WTC11 (cell line): Measurements from ENCODE around the gene TUBGCP3. TPM values are rescaled to one million over a fixed set of nuclear protein-coding genes. Genes with fewer than 3 reads are reported as not detected.

Experiments used
- ATAC-seq: fragments of 200-7000 bp; cut with Tn5 transposase; 2 replicates; pipeline ENCODE4 v1.10.0; 2021; ENCODE audit warnings: mild to moderate bottlenecking, moderate library complexity
- CTCF ChIA-PET: fragments of 300-600 bp; sonication (Branson Sonifier 250); formaldehyde crosslinking; loops from one replicate; lab custom pipeline; 2021; ENCODE audit warnings: antibody characterized with exemption; lab: Charles Lee
- POLR2A ChIA-PET: fragments of 350-600 bp; sonication (Branson Sonifier 250); formaldehyde crosslinking; loops from one replicate; lab custom pipeline; 2021; ENCODE audit warnings: antibody characterized with exemption; lab: Charles Lee
- DNase-seq: peaks from one replicate; pipeline ENCODE4 v3.0.0; 2021; ENCODE audit warnings: low spot score
- H3K27ac Mint-ChIP-seq: 2 replicates; pipeline ENCODE4 v1.8.0; 2021; ENCODE audit warnings: mixed read lengths
- H3K27me3 Mint-ChIP-seq: 2 replicates; pipeline ENCODE4 v1.8.0; 2021; ENCODE audit warnings: low read depth, mild to moderate bottlenecking, moderate library complexity, mixed read lengths
- H3K36me3 Mint-ChIP-seq: 2 replicates; pipeline ENCODE4 v1.8.0; 2021; ENCODE audit warnings: mixed read lengths
- H3K4me1 Mint-ChIP-seq: 2 replicates; pipeline ENCODE4 v1.8.0; 2022; ENCODE audit warnings: mixed read lengths
- H3K4me3 Mint-ChIP-seq: 2 replicates; pipeline ENCODE4 v1.8.0; 2021; ENCODE audit warnings: mild to moderate bottlenecking, moderate library complexity, mixed read lengths
- H3K9me3 Mint-ChIP-seq: 2 replicates; pipeline ENCODE4 v1.8.0; 2021; ENCODE audit warnings: mixed read lengths
- CREB1 ChIP-seq: sonication (generic); formaldehyde crosslinking; IDR thresholded peaks from 2 replicates; pipeline ENCODE4 v1.8.0; 2023; ENCODE audit warnings: mild to moderate bottlenecking, missing genetic modification reagents
- GTF2I ChIP-seq: fragments of 250-450 bp; sonication (Bioruptor Pico); conservative IDR thresholded peaks from 2 replicates; pipeline ENCODE4 v1.4.0; 2021; ENCODE audit warnings: mild to moderate bottlenecking
- HMGA2 ChIP-seq: fragments of 250-450 bp; sonication (Bioruptor Pico); IDR thresholded peaks from 2 replicates; pipeline ENCODE4 v1.4.0; 2021; ENCODE audit warnings: mild to moderate bottlenecking, moderate library complexity
- MYBL2 ChIP-seq: sonication (generic); formaldehyde crosslinking; IDR thresholded peaks from 2 replicates; pipeline ENCODE4 v1.8.1; 2023; ENCODE audit warnings: mild to moderate bottlenecking, moderate library complexity, missing genetic modification reagents
- NFE2L1 ChIP-seq: sonication (generic); formaldehyde crosslinking; IDR thresholded peaks from 2 replicates; pipeline ENCODE4 v1.8.1; 2023; ENCODE audit warnings: missing genetic modification reagents
- NR2C2 ChIP-seq: sonication (generic); formaldehyde crosslinking; IDR thresholded peaks from 2 replicates; pipeline ENCODE4 v1.8.0; 2022; ENCODE audit warnings: mild to moderate bottlenecking, missing genetic modification reagents
- NR3C1 ChIP-seq: sonication (generic); formaldehyde crosslinking; conservative IDR thresholded peaks from 2 replicates; pipeline ENCODE4 v1.8.1; 2023; ENCODE audit warnings: low read depth, mild to moderate bottlenecking, missing genetic modification reagents
- ZNF396 ChIP-seq: fragments of 250-450 bp; sonication (Bioruptor Pico); IDR thresholded peaks from 2 replicates; pipeline ENCODE4 v1.8.0; 2021; ENCODE audit warnings: mild to moderate bottlenecking, moderate library complexity, borderline replicate concordance
- total RNA-seq: library from RNA; stranded (reverse); gene quantifications from 3 replicates; pipeline ENCODE4 v1.2.3, GENCODE V29; 2021
- TF ChIP-seq, protein P1 (sequence below): sonication (generic); formaldehyde crosslinking; IDR thresholded peaks from 2 replicates; pipeline ENCODE4 v1.8.1; 2023; ENCODE audit warnings: mild to moderate bottlenecking, missing genetic modification reagents, moderate library complexity
- TF ChIP-seq, protein P2 (sequence below): fragments of 250-450 bp; sonication (Bioruptor Pico); IDR thresholded peaks from 2 replicates; pipeline ENCODE4 v1.9.0; 2021; ENCODE audit warnings: mild to moderate bottlenecking
- TF ChIP-seq, protein P3 (sequence below): sonication (generic); formaldehyde crosslinking; conservative IDR thresholded peaks from 2 replicates; pipeline ENCODE4 v1.8.1; 2023; ENCODE audit warnings: mild to moderate bottlenecking, low read depth, missing genetic modification reagents, moderate library complexity
- TF ChIP-seq, protein P4 (sequence below): sonication (generic); formaldehyde crosslinking; IDR thresholded peaks from 2 replicates; pipeline ENCODE4 v1.8.1; 2023; ENCODE audit warnings: mild to moderate bottlenecking, moderate library complexity, missing genetic modification reagents
- TF ChIP-seq, protein P5 (sequence below): fragments of 250-450 bp; sonication (Bioruptor Pico); conservative IDR thresholded peaks from 2 replicates; pipeline ENCODE4 v1.9.0; 2021; ENCODE audit warnings: mild to moderate bottlenecking
- TF ChIP-seq, protein P6 (sequence below): sonication (generic); formaldehyde crosslinking; IDR thresholded peaks from 2 replicates; pipeline ENCODE4 v1.8.1; 2022; ENCODE audit warnings: low read depth, missing genetic modification reagents, borderline replicate concordance
- TF ChIP-seq, protein P7 (sequence below): sonication (generic); formaldehyde crosslinking; IDR thresholded peaks from 2 replicates; pipeline ENCODE4 v1.8.1; 2023; ENCODE audit warnings: mild to moderate bottlenecking, missing genetic modification reagents, borderline replicate concordance
- TF ChIP-seq, protein P8 (sequence below): fragments of 200-600 bp; IDR thresholded peaks from 2 replicates; pipeline ENCODE4 v1.8.0; 2022; ENCODE audit warnings: antibody characterized with exemption

TUBGCP3 gene
- total RNA-seq, 1 experiment from 2014 or later, result 29.9 TPM

DNA sequence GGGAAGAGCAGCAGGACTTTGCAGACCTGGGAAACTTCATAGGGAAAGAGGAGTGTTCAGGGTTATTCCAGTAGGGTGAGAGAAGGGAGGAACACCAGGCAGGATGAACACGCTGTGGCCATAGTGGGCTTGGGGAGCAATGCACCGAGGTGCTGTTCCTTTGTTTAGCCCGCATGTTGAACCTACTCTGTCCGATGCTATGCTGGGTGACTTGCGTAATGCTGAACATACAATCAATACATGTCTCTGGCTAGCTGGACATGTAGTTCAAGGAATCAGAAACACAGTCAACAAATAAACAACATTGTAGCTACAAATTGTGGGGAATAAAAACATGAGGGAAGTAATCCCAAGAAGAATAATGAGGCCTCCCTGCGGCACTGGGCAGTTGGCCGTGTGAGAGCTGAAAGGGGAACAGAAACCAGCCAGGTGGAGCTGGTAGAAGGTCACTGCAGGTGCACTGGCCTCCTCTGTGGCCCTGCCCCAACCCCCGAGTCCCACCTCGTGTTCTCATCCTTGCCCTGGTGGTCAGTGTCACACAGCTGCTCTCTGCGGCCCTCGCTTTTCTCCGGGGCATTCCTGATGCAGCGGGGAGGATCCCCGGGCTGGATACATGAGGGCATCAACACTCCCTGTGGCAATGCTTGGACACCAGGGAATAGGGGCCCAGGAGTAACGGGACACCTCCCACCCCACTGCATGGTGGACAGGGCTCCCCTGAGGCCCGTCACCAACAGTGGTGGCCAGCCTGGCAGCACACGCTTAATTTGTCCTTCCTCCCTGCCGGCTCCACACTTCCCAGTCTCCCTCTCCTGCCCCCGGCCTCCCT, 36.9 kb upstream of the TUBGCP3 start:
- H3K27me3 Mint-ChIP-seq, result peaks cover 4% of the 10 kb centered on the region
- POLR2A ChIA-PET, result interaction anchor here (0.5 kb wide), 1 partner anchor 8 kb away, joined by 3 read pairs; no protein-coding TSS in a partner anchor
- DNase-seq (no peak), ATAC-seq (no peak)
- peaks cover 3% of the 10 kb centered on the region; the same call in 1 of the 2 replicates for H3K4me1 Mint-ChIP-seq
- TF ChIP-seq NFE2L1 (CRISPR knock-in tag), result no peak
- TF ChIP-seq, all 79 proteins: peak for 0
- no peak overlapping the region for H3K27ac Mint-ChIP-seq
- H3K36me3 Mint-ChIP-seq, result no peaks in the 10 kb centered on the region
- CTCF ChIA-PET, result interaction anchor here (0.6 kb wide), 1 partner anchor 174 kb away, joined by 5 read pairs; no protein-coding TSS in a partner anchor
- no peaks in the 10 kb centered on the region for H3K9me3 Mint-ChIP-seq
- no peak overlapping the region for H3K4me3 Mint-ChIP-seq

DNA sequence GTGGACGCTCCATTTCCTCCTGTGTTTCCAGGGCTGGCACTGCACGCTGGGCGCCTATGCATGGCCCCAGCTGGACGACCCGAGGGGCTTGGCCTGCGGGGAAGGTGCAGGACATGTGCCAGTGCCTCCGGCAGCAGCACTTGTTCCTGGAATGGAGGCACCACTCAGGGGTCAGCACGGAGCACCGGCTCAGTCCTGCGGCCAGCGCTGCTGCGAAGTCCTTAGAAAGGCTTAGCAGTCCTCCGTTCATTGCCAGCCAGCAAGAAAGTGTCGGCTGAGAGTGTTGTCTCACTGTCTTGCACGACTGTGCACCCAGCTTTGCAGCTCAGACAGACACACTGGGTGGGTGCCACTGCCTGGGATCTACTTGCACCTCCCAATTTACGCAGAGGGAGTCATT, 36.1 kb upstream of the TUBGCP3 start:
- ChIA-PET POLR2A (no interaction called here), CTCF (no interaction called here)
- Mint-ChIP-seq H3K36me3 (no peaks in the 10 kb centered on the region), H3K4me1 (peaks cover 3% of the 10 kb centered on the region; the same call in 1 of the 2 replicates), H3K27ac (no peak overlapping the region), H3K4me3 (no peak overlapping the region), H3K9me3 (no peaks in the 10 kb centered on the region), H3K27me3 (peaks cover 4% of the 10 kb centered on the region)
- no peak for ATAC-seq
- no peak for DNase-seq
- TF ChIP-seq NR2C2 (CRISPR knock-in tag) (no peak), GTF2I (CRISPR knock-in tag) (no peak), CREB1 (CRISPR knock-in tag) (no peak), HMGA2 (CRISPR knock-in tag) (no peak), MYBL2 (no peak), ZNF396 (no peak), NR3C1 (no peak)
- TF ChIP-seq, protein P1, sequence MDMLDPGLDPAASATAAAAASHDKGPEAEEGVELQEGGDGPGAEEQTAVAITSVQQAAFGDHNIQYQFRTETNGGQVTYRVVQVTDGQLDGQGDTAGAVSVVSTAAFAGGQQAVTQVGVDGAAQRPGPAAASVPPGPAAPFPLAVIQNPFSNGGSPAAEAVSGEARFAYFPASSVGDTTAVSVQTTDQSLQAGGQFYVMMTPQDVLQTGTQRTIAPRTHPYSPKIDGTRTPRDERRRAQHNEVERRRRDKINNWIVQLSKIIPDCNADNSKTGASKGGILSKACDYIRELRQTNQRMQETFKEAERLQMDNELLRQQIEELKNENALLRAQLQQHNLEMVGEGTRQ (CRISPR knock-in tag), result no peak
- TF ChIP-seq, protein P2, sequence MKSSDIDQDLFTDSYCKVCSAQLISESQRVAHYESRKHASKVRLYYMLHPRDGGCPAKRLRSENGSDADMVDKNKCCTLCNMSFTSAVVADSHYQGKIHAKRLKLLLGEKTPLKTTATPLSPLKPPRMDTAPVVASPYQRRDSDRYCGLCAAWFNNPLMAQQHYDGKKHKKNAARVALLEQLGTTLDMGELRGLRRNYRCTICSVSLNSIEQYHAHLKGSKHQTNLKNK, result no peak
- TF ChIP-seq, protein P3, sequence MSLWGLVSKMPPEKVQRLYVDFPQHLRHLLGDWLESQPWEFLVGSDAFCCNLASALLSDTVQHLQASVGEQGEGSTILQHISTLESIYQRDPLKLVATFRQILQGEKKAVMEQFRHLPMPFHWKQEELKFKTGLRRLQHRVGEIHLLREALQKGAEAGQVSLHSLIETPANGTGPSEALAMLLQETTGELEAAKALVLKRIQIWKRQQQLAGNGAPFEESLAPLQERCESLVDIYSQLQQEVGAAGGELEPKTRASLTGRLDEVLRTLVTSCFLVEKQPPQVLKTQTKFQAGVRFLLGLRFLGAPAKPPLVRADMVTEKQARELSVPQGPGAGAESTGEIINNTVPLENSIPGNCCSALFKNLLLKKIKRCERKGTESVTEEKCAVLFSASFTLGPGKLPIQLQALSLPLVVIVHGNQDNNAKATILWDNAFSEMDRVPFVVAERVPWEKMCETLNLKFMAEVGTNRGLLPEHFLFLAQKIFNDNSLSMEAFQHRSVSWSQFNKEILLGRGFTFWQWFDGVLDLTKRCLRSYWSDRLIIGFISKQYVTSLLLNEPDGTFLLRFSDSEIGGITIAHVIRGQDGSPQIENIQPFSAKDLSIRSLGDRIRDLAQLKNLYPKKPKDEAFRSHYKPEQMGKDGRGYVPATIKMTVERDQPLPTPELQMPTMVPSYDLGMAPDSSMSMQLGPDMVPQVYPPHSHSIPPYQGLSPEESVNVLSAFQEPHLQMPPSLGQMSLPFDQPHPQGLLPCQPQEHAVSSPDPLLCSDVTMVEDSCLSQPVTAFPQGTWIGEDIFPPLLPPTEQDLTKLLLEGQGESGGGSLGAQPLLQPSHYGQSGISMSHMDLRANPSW, result no peak
- TF ChIP-seq, protein P4, sequence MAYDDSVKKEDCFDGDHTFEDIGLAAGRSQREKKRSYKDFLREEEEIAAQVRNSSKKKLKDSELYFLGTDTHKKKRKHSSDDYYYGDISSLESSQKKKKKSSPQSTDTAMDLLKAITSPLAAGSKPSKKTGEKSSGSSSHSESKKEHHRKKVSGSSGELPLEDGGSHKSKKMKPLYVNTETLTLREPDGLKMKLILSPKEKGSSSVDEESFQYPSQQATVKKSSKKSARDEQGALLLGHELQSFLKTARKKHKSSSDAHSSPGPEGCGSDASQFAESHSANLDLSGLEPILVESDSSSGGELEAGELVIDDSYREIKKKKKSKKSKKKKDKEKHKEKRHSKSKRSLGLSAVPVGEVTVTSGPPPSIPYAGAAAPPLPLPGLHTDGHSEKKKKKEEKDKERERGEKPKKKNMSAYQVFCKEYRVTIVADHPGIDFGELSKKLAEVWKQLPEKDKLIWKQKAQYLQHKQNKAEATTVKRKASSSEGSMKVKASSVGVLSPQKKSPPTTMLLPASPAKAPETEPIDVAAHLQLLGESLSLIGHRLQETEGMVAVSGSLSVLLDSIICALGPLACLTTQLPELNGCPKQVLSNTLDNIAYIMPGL (CRISPR knock-in tag), result no peak
- TF ChIP-seq, protein P5, sequence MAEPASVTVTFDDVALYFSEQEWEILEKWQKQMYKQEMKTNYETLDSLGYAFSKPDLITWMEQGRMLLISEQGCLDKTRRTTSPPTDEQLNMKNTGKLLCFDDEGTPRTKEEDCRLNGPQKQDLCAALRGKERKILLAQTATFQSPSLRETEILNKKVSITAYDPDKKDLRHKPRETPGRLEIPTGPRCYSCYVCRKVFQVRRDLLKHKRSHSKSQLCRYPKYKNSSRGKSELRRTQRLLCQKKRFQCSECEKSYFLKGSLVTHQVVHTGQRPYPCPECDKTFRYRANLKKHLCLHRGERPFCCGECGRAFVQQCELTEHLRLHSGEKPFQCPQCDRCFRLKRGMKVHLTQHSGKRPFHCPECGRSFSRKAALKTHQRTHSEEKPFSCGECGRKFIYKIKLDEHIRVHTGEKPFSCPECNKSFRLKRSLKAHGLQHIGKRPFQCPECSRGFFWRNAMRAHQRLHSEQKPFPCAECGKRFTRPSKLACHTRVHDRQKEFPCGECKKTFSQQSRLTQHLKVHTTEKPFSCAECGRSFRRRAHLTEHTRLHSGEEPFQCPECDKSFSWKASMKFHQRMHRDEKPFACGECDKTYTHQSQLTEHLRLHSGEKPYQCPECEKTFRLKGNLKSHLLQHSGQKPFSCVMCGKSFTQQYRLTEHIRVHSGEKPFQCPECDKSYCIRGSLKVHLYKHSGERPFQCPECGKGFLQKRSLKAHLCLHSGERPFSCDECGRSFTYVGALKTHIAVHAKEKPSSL (CRISPR knock-in tag), result no peak
- TF ChIP-seq, protein P6, sequence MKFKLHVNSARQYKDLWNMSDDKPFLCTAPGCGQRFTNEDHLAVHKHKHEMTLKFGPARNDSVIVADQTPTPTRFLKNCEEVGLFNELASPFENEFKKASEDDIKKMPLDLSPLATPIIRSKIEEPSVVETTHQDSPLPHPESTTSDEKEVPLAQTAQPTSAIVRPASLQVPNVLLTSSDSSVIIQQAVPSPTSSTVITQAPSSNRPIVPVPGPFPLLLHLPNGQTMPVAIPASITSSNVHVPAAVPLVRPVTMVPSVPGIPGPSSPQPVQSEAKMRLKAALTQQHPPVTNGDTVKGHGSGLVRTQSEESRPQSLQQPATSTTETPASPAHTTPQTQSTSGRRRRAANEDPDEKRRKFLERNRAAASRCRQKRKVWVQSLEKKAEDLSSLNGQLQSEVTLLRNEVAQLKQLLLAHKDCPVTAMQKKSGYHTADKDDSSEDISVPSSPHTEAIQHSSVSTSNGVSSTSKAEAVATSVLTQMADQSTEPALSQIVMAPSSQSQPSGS (CRISPR knock-in tag), result no peak
- TF ChIP-seq, protein P7, sequence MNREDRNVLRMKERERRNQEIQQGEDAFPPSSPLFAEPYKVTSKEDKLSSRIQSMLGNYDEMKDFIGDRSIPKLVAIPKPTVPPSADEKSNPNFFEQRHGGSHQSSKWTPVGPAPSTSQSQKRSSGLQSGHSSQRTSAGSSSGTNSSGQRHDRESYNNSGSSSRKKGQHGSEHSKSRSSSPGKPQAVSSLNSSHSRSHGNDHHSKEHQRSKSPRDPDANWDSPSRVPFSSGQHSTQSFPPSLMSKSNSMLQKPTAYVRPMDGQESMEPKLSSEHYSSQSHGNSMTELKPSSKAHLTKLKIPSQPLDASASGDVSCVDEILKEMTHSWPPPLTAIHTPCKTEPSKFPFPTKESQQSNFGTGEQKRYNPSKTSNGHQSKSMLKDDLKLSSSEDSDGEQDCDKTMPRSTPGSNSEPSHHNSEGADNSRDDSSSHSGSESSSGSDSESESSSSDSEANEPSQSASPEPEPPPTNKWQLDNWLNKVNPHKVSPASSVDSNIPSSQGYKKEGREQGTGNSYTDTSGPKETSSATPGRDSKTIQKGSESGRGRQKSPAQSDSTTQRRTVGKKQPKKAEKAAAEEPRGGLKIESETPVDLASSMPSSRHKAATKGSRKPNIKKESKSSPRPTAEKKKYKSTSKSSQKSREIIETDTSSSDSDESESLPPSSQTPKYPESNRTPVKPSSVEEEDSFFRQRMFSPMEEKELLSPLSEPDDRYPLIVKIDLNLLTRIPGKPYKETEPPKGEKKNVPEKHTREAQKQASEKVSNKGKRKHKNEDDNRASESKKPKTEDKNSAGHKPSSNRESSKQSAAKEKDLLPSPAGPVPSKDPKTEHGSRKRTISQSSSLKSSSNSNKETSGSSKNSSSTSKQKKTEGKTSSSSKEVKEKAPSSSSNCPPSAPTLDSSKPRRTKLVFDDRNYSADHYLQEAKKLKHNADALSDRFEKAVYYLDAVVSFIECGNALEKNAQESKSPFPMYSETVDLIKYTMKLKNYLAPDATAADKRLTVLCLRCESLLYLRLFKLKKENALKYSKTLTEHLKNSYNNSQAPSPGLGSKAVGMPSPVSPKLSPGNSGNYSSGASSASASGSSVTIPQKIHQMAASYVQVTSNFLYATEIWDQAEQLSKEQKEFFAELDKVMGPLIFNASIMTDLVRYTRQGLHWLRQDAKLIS, result no peak
- TF ChIP-seq, protein P8, sequence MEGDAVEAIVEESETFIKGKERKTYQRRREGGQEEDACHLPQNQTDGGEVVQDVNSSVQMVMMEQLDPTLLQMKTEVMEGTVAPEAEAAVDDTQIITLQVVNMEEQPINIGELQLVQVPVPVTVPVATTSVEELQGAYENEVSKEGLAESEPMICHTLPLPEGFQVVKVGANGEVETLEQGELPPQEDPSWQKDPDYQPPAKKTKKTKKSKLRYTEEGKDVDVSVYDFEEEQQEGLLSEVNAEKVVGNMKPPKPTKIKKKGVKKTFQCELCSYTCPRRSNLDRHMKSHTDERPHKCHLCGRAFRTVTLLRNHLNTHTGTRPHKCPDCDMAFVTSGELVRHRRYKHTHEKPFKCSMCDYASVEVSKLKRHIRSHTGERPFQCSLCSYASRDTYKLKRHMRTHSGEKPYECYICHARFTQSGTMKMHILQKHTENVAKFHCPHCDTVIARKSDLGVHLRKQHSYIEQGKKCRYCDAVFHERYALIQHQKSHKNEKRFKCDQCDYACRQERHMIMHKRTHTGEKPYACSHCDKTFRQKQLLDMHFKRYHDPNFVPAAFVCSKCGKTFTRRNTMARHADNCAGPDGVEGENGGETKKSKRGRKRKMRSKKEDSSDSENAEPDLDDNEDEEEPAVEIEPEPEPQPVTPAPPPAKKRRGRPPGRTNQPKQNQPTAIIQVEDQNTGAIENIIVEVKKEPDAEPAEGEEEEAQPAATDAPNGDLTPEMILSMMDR, result no peak
